Gastrocnemius medialis (tissue), 4 donors: Measurements from ENCODE around the gene EEFSEC.

Experiments used
- CTCF ChIP-seq, 5 experiments: fragments of 450-650 bp in 3 of 5; fragments of 200-600 bp in 2 of 5; sonication (generic) in 2 of 5; IDR thresholded peaks in 4 of 5; conservative IDR thresholded peaks in 1 of 5; 1 replicate in 4 of 5; 2 replicates in 1 of 5; pipeline ENCODE4 v1.5.1; 2016 to 2019; ENCODE audit warnings: antibody characterized with exemption in 5 of 5, mild to moderate bottlenecking in 3 of 5, moderate library complexity in 3 of 5
- POLR2A ChIP-seq, 2 donors: fragments of 450-650 bp; IDR thresholded peaks; one replicate each; pipeline ENCODE4 v1.6.1; 2017; ENCODE audit warnings: antibody characterized with exemption in 2 of 2, mild to moderate bottlenecking in 2 of 2, moderate library complexity in 2 of 2

GRCh38 chr3:128201158-128201755 lies 48.0 kb downstream of the EEFSEC start:
- TF ChIP-seq POLR2A (IDR thresholded peaks at IDR 0.05) (no peak), CTCF (IDR thresholded peaks at IDR 0.05 in 4 of 5, conservative IDR thresholded peaks at IDR 0.05 in 1 of 5) (no peak)
